Adrenal gland (tissue), 5 donors: ENCODE results near the gene GRAP.

Source experiments
- POLR2A ChIP-seq, 2 donors: fragments of 450-650 bp; IDR thresholded peaks; one replicate each; pipeline ENCODE4 v1.6.1; 2017; ENCODE audit warnings: antibody characterized with exemption in 2 of 2, mild to moderate bottlenecking in 2 of 2, moderate library complexity in 1 of 2
- TF ChIP-seq, protein P1 (sequence below), 6 experiments: fragments of 450-650 bp in 4 of 6; fragments of 200-600 bp in 2 of 6; sonication (generic) in 1 of 6; IDR thresholded peaks; 1 replicate in 5 of 6; 2 replicates in 1 of 6; pipeline versions ENCODE4 v1.5.1 to v1.8.0; 2016 to 2021; ENCODE audit warnings: antibody characterized with exemption in 6 of 6, mild to moderate bottlenecking in 2 of 6, moderate library complexity in 1 of 6
- donor health status: DM: no; HTN: no; CAD: no.

GRCh38 chr17:18977021-18977420 lies 69.7 kb downstream of the GRAP start:
- TF ChIP-seq, protein P1, sequence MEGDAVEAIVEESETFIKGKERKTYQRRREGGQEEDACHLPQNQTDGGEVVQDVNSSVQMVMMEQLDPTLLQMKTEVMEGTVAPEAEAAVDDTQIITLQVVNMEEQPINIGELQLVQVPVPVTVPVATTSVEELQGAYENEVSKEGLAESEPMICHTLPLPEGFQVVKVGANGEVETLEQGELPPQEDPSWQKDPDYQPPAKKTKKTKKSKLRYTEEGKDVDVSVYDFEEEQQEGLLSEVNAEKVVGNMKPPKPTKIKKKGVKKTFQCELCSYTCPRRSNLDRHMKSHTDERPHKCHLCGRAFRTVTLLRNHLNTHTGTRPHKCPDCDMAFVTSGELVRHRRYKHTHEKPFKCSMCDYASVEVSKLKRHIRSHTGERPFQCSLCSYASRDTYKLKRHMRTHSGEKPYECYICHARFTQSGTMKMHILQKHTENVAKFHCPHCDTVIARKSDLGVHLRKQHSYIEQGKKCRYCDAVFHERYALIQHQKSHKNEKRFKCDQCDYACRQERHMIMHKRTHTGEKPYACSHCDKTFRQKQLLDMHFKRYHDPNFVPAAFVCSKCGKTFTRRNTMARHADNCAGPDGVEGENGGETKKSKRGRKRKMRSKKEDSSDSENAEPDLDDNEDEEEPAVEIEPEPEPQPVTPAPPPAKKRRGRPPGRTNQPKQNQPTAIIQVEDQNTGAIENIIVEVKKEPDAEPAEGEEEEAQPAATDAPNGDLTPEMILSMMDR (IDR thresholded peaks at IDR 0.05): no peak
- TF ChIP-seq POLR2A (IDR thresholded peaks at IDR 0.05): no peak
